Activated naive CD8-positive, alpha-beta T cell treated with anti-CD3 and anti-CD28 coated beads, Interleukin-2, amount 50 U/mL, for 24 hours (primary cell): Measurements from ENCODE around the gene TUFT1.
"Not testable (repeated sequence)": the region's sequence is repeated elsewhere in the genome, so short reads cannot be mapped to it uniquely, and the experiment has no call there.

Experiments
- ATAC-seq: fragments of 150-1000 bp; cut with Tn5 transposase; one replicate; pipeline ENCODE4 v1.10.0; 2021
- DNase-seq: peaks from one replicate; pipeline ENCODE4 v3.0.0; 2021
- H3K27ac Mint-ChIP-seq: one replicate; pipeline ENCODE4 v1.8.0; 2021; ENCODE audit warnings: mild to moderate bottlenecking, mixed read lengths
- H3K27me3 Mint-ChIP-seq: one replicate; pipeline ENCODE4 v1.8.0; 2021; ENCODE audit warnings: mixed read lengths
- H3K36me3 Mint-ChIP-seq: one replicate; pipeline ENCODE4 v1.8.0; 2021; ENCODE audit warnings: low read depth, mixed read lengths
- H3K4me1 Mint-ChIP-seq: one replicate; pipeline ENCODE4 v1.8.0; 2021; ENCODE audit warnings: mixed read lengths
- H3K4me3 Mint-ChIP-seq: one replicate; pipeline ENCODE4 v1.8.0; 2021; ENCODE audit warnings: mild to moderate bottlenecking, moderate library complexity, mixed read lengths
- H3K9me3 Mint-ChIP-seq: one replicate; pipeline ENCODE4 v1.8.0; 2021; ENCODE audit warnings: mixed read lengths

The TUFT1 gene

GRCh38 chr1:151618996-151619395 lies 78.9 kb downstream of the TUFT1 start:
- H3K27me3 Mint-ChIP-seq, H3K27ac Mint-ChIP-seq, ATAC-seq, H3K9me3 Mint-ChIP-seq, H3K36me3 Mint-ChIP-seq, DNase-seq, H3K4me3 Mint-ChIP-seq: not testable (repeated sequence)
- peaks cover 52% of the 10 kb centered on the region for H3K4me1 Mint-ChIP-seq

- Mint-ChIP-seq H3K4me3 (no peak overlapping the region), H3K9me3 (no peaks in the 10 kb centered on the region), H3K27me3 (no peaks in the 10 kb centered on the region), H3K4me1 (peaks cover 47% of the 10 kb centered on the region), H3K27ac (no peak overlapping the region), H3K36me3 (peaks cover 4% of the 10 kb centered on the region)
- ATAC-seq (peak; percentile 46), DNase-seq (no peak)
Observed at GRCh38 chr1:151619489-151620093, 79.5 kb downstream of the TUFT1 start.

- Mint-ChIP-seq H3K27me3 (no peaks in the 10 kb centered on the region), H3K27ac (no peak overlapping the region), H3K4me1 (peaks cover 40% of the 10 kb centered on the region), H3K36me3 (peaks cover 4% of the 10 kb centered on the region), H3K9me3 (no peaks in the 10 kb centered on the region), H3K4me3 (no peak overlapping the region)
- ATAC-seq (no peak), DNase-seq (no peak)
Observed at GRCh38 chr1:151620286-151620685, 80.2 kb downstream of the TUFT1 start.

GRCh38 chr1:151621351-151621750 lies 81.2 kb downstream of the TUFT1 start:
- Mint-ChIP-seq H3K27ac (no peak overlapping the region), H3K4me3 (no peak overlapping the region)
- no peak for ATAC-seq

GRCh38 chr1:151624783-151625182 lies 84.7 kb downstream of the TUFT1 start:
- Mint-ChIP-seq H3K4me3 (no peak overlapping the region), H3K9me3 (no peaks in the 10 kb centered on the region), H3K4me1 (peaks cover 14% of the 10 kb centered on the region), H3K36me3 (peaks cover 3% of the 10 kb centered on the region), H3K27ac (no peak overlapping the region), H3K27me3 (no peaks in the 10 kb centered on the region)
- no peak for ATAC-seq
- no peak for DNase-seq

More at GRCh38 chr1:151621351-151621750, 81.2 kb downstream of the TUFT1 start:
- no peaks in the 10 kb centered on the region for H3K27me3 Mint-ChIP-seq
- peaks cover 30% of the 10 kb centered on the region for H3K4me1 Mint-ChIP-seq
- no peaks in the 10 kb centered on the region for H3K9me3 Mint-ChIP-seq
- peaks cover 5% of the 10 kb centered on the region for H3K36me3 Mint-ChIP-seq
- DNase-seq, result no peak

- Mint-ChIP-seq H3K27me3 (no peaks in the 10 kb centered on the region), H3K4me1 (peaks cover 1% of the 10 kb centered on the region), H3K9me3 (no peaks in the 10 kb centered on the region), H3K36me3 (peaks cover 4% of the 10 kb centered on the region), H3K27ac (no peak overlapping the region), H3K4me3 (no peak overlapping the region)
- ATAC-seq (no peak), DNase-seq (no peak)
Observed at GRCh38 chr1:151626740-151627334, 86.7 kb downstream of the TUFT1 start.

GRCh38 chr1:151629278-151629677 lies 89.2 kb downstream of the TUFT1 start:
- H3K4me1 Mint-ChIP-seq, result no peaks in the 10 kb centered on the region
- H3K27me3 Mint-ChIP-seq, result no peaks in the 10 kb centered on the region
- no peak overlapping the region for H3K4me3 Mint-ChIP-seq
- no peak for ATAC-seq
- H3K27ac Mint-ChIP-seq, result no peak overlapping the region
- H3K9me3 Mint-ChIP-seq, result no peaks in the 10 kb centered on the region
- DNase-seq, result no peak
- H3K36me3 Mint-ChIP-seq, result peaks cover 5% of the 10 kb centered on the region
